Right forelimb (tissue), 1 donor: Measurements from ENCODE around the gene HIC2.
"Not testable (repeated sequence)": the region's sequence is repeated elsewhere in the genome, so short reads cannot be mapped to it uniquely, and the experiment has no call there.

Experiments used
- DNase-seq: peaks from one replicate; pipeline ENCODE4 v3.0.0-alpha.2; 2018

The HIC2 gene

GRCh38 chr22:21497984-21498383 lies 80.8 kb downstream of the HIC2 start:
- DNase-seq, result not testable (repeated sequence)

DNA sequence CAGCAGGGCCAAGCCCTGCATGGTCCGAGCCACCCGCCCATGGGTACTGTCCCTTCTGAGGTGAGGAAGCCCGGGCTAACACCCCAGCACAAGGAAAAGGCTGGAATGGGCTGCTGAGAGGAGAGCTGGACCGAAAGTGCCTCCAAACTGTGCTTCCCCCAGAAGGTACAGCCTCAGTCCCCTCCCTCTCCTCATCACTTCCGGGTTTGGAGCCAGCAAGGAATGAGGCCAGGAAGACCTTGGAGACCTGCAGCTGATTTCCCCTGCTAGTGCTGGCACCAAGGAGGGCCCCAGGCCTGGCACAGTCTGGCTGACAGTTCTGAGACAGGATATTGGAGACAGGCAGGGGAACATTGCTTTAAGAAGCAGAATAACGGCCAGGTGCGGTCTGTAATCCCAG lies 81.3 kb downstream of the HIC2 start:
- DNase-seq, result not testable (repeated sequence)

- not testable (repeated sequence) for DNase-seq
Measured at GRCh38 chr22:21499623-21500506, 82.7 kb downstream of the HIC2 start.
